ENCODE measurements around the gene ITGB3.
"Not testable (repeated sequence)": the region's sequence is repeated elsewhere in the genome, so short reads cannot be mapped to it uniquely, and the experiment has no call there.

The ITGB3 gene

GRCh38 chr17:47223460-47223859 is 30.2 kb upstream of the ITGB3 start:
- no peak for DNase-seq

- not testable (repeated sequence) for DNase-seq
Measured at GRCh38 chr17:47224077-47224476, 29.6 kb upstream of the ITGB3 start.

GRCh38 chr17:47224966-47225365 is 28.7 kb upstream of the ITGB3 start:
- DNase-seq = no peak

- peak; percentile 38 for DNase-seq
Measured at GRCh38 chr17:47225436-47225858, 28.2 kb upstream of the ITGB3 start.

- DNase-seq = no peak
Measured at GRCh38 chr17:47225911-47226688, 27.5 kb upstream of the ITGB3 start.

GRCh38 chr17:47227862-47228261 is 25.8 kb upstream of the ITGB3 start:
- no peak for DNase-seq

- peak; percentile 83 for DNase-seq
Measured at GRCh38 chr17:47229535-47230443, 23.8 kb upstream of the ITGB3 start.

GRCh38 chr17:47230864-47231263 is 22.8 kb upstream of the ITGB3 start:
- no peak for DNase-seq

- no peak for DNase-seq
Measured at GRCh38 chr17:47231334-47231733, 22.3 kb upstream of the ITGB3 start.

- DNase-seq = no peak
Measured at GRCh38 chr17:47231866-47232265, 21.8 kb upstream of the ITGB3 start.

GRCh38 chr17:47232465-47232864 is 21.2 kb upstream of the ITGB3 start:
- no peak for DNase-seq

GRCh38 chr17:47235506-47235905 is 18.1 kb upstream of the ITGB3 start:
- no peak for DNase-seq

GRCh38 chr17:47235923-47236322 is 17.7 kb upstream of the ITGB3 start:
- DNase-seq = no peak

GRCh38 chr17:47237841-47238240 is 15.8 kb upstream of the ITGB3 start:
- no peak for DNase-seq

- DNase-seq = no peak
Measured at GRCh38 chr17:47238321-47239010, 15.2 kb upstream of the ITGB3 start.

GRCh38 chr17:47239619-47239966 is 14.0 kb upstream of the ITGB3 start:
- DNase-seq = no peak

GRCh38 chr17:47239967-47240651 is 13.5 kb upstream of the ITGB3 start:
- DNase-seq = peak; percentile 90

- DNase-seq = no peak
Measured at GRCh38 chr17:47240806-47241205, 12.8 kb upstream of the ITGB3 start.

- DNase-seq = no peak
Measured at GRCh38 chr17:47242648-47243047, 11.0 kb upstream of the ITGB3 start.

GRCh38 chr17:47243737-47244598 is 9.7 kb upstream of the ITGB3 start:
- DNase-seq = no peak

- DNase-seq = no peak
Measured at GRCh38 chr17:47244697-47245096, 8.9 kb upstream of the ITGB3 start.

- no peak for DNase-seq
Measured at GRCh38 chr17:47246120-47246519, 7.5 kb upstream of the ITGB3 start.

All from MV-4-11 (cell line).